Tibial nerve (tissue), 4 donors: ENCODE results near the gene STAT2. TPM values are rescaled to one million over a fixed set of nuclear protein-coding genes. Genes with fewer than 3 reads are reported as not detected.
"Not testable (repeated sequence)": the region's sequence is repeated elsewhere in the genome, so short reads cannot be mapped to it uniquely, and the experiment has no call there.

Source experiments
- DNase-seq, 2 donors: peaks; one replicate each; pipeline ENCODE4 v3.0.0-alpha.2; 2019; ENCODE audit warnings: low spot score in 2 of 2
- H3K27ac ChIP-seq, 4 donors: fragments of 200-600 bp; sonication (generic) in 3 of 4; one replicate each; pipeline ENCODE4 v1.5.1; 2017 to 2019; ENCODE audit warnings: mild to moderate bottlenecking in 1 of 4
- H3K27me3 ChIP-seq, 2 donors: fragments of 200-600 bp; sonication (generic) in 1 of 2; one replicate each; pipeline versions ENCODE4 v1.5.1 to v1.6.0; 2017 to 2019
- H3K36me3 ChIP-seq, 3 donors: fragments of 200-600 bp; sonication (generic); one replicate each; pipeline ENCODE4 v1.5.1; 2018 to 2019
- H3K4me1 ChIP-seq, 4 donors: fragments of 200-600 bp; sonication (generic) in 3 of 4; one replicate each; pipeline ENCODE4 v1.5.1; 2017 to 2019
- H3K4me3 ChIP-seq, 4 donors: fragments of 200-600 bp; sonication (generic) in 3 of 4; one replicate each; pipeline ENCODE4 v1.5.1; 2017 to 2019; ENCODE audit warnings: mild to moderate bottlenecking in 1 of 4, moderate library complexity in 1 of 4
- H3K9me3 ChIP-seq, 4 donors: fragments of 200-600 bp; sonication (generic) in 3 of 4; one replicate each; pipeline ENCODE4 v1.5.1; 2017 to 2019
- CTCF ChIP-seq, 5 experiments: fragments of 200-600 bp in 3 of 5; fragments of 450-650 bp in 2 of 5; sonication (generic) in 3 of 5; IDR thresholded peaks; one replicate each; pipeline ENCODE4 v1.5.1; 2016 to 2019; ENCODE audit warnings: antibody characterized with exemption in 5 of 5, mild to moderate bottlenecking in 3 of 5, moderate library complexity in 2 of 5
- EP300 ChIP-seq, 2 donors: sonication (generic); formaldehyde crosslinking; IDR thresholded peaks; one replicate each; pipeline ENCODE4 v1.6.1; 2017; ENCODE audit warnings: antibody characterized with exemption in 2 of 2, mild to moderate bottlenecking in 1 of 2
- POLR2A ChIP-seq, 2 donors: fragments of 450-650 bp; IDR thresholded peaks; one replicate each; pipeline ENCODE4 v1.6.1; 2017; ENCODE audit warnings: antibody characterized with exemption in 2 of 2, mild to moderate bottlenecking in 2 of 2, moderate library complexity in 2 of 2
- WGBS, 2 donors: methylation state at CpG; one replicate each; pipeline ENCODE4 v1.1.5; 2018; 5-methylcytosine and 5-hydroxymethylcytosine counted together
- total RNA-seq, 4 donors: library from RNA; depleted of rRNA; stranded (reverse); fragments of >200 nt; gene quantifications; one replicate each; pipeline ENCODE4 v1.1.0, GENCODE V29; 2016

STAT2 gene
- total RNA-seq, 4 donors from 2014 or later: 163 to 296 (median 239) TPM

- H3K4me3 ChIP-seq: peak overlapping the region; percentile 46 to 63 (median 52)
- WGBS, 2 donors: 91 to 95% methylated on average over 11 of the region's 11 CpGs
Measured at GRCh38 chr12:56332512-56333196, 27.3 kb downstream of the STAT2 start.

GRCh38 chr12:56330936-56331490, 28.9 kb downstream of the STAT2 start:
- Histone ChIP-seq H3K4me3 (no peak overlapping the region), H3K27ac (no peak overlapping the region), H3K27me3 (no peaks in the 10 kb centered on the region), H3K9me3 (no peaks in the 10 kb centered on the region), H3K4me1 (peaks cover 0 to 17% (median 10%) of the 10 kb centered on the region in 4 donors), H3K36me3 (peaks cover 0 to 32% (median 8%) of the 10 kb centered on the region in 3 donors)
- TF ChIP-seq EP300 (IDR thresholded peaks at IDR 0.05) (no peak), POLR2A (IDR thresholded peaks at IDR 0.05) (no peak), CTCF (IDR thresholded peaks at IDR 0.05) (no peak)
- no peak for DNase-seq
- WGBS, 2 donors: 91 to 97% methylated on average over 7 of the region's 7 CpGs

More at GRCh38 chr12:56332512-56333196, 27.3 kb downstream of the STAT2 start:
- H3K4me1 ChIP-seq: peaks cover 0 to 17% (median 10%) of the 10 kb centered on the region in 4 donors
- H3K27me3 ChIP-seq: no peaks in the 10 kb centered on the region
- peak overlapping the region; percentile 84 to 96 (median 92) for H3K27ac ChIP-seq
- peaks cover 0 to 15% (median 5%) of the 10 kb centered on the region in 3 donors for H3K36me3 ChIP-seq
- TF ChIP-seq CTCF (IDR thresholded peaks at IDR 0.05) (no peak), POLR2A (IDR thresholded peaks at IDR 0.05) (no peak), EP300 (IDR thresholded peaks at IDR 0.05) (no peak)
- no peaks in the 10 kb centered on the region for H3K9me3 ChIP-seq
- no peak for DNase-seq

GRCh38 chr12:56326533-56326932, 33.4 kb downstream of the STAT2 start:
- Histone ChIP-seq H3K27me3 (no peaks in the 10 kb centered on the region), H3K27ac (no peak overlapping the region), H3K36me3 (peaks cover 0 to 76% (median 31%) of the 10 kb centered on the region in 3 donors), H3K9me3 (no peaks in the 10 kb centered on the region), H3K4me3 (no peak overlapping the region), H3K4me1 (no peaks in the 10 kb centered on the region)
- 75 to 79% methylated on average over 6 of the region's 6 CpGs for WGBS, 2 donors
- TF ChIP-seq POLR2A (IDR thresholded peaks at IDR 0.05) (no peak), EP300 (IDR thresholded peaks at IDR 0.05) (no peak), CTCF (IDR thresholded peaks at IDR 0.05) (no peak)
- DNase-seq: no peak

GRCh38 chr12:56326126-56326525, 33.8 kb downstream of the STAT2 start:
- H3K27ac ChIP-seq: no peak overlapping the region
- no peaks in the 10 kb centered on the region for H3K9me3 ChIP-seq
- DNase-seq: no peak
- no peak overlapping the region for H3K4me3 ChIP-seq
- H3K4me1 ChIP-seq: no peaks in the 10 kb centered on the region
- 95 to 97% methylated on average over 8 of the region's 8 CpGs for WGBS, 2 donors
- TF ChIP-seq CTCF (IDR thresholded peaks at IDR 0.05): no peak
- no peaks in the 10 kb centered on the region for H3K27me3 ChIP-seq
- H3K36me3 ChIP-seq: peaks cover 0 to 79% (median 31%) of the 10 kb centered on the region in 3 donors

- Histone ChIP-seq H3K27ac (no peak overlapping the region), H3K4me3 (no peak overlapping the region), H3K36me3 (peaks cover 0 to 96% (median 31%) of the 10 kb centered on the region in 3 donors), H3K9me3 (no peaks in the 10 kb centered on the region), H3K27me3 (no peaks in the 10 kb centered on the region), H3K4me1 (no peaks in the 10 kb centered on the region)
- WGBS, 2 donors: 90 to 94% methylated on average over 6 of the region's 6 CpGs
- TF ChIP-seq POLR2A (IDR thresholded peaks at IDR 0.05) (no peak), EP300 (IDR thresholded peaks at IDR 0.05) (no peak), CTCF (IDR thresholded peaks at IDR 0.05) (no peak)
- no peak for DNase-seq
Measured at GRCh38 chr12:56324206-56324605, 35.7 kb downstream of the STAT2 start.

GRCh38 chr12:56321610-56322009, 38.3 kb downstream of the STAT2 start:
- not testable (repeated sequence) for H3K9me3 ChIP-seq, H3K4me3 ChIP-seq, H3K4me1 ChIP-seq, DNase-seq, H3K27ac ChIP-seq, H3K27me3 ChIP-seq
- WGBS, 2 donors: 91 to 95% methylated on average over 8 of the region's 8 CpGs
- peaks cover 0 to 94% (median 23%) of the 10 kb centered on the region in 3 donors for H3K36me3 ChIP-seq
